Subcutaneous adipose tissue (tissue), 4 donors: ENCODE results near the gene DNAJC6. TPM values are rescaled to one million over a fixed set of nuclear protein-coding genes. Genes with fewer than 3 reads are reported as not detected.

Experiments used
- CTCF ChIP-seq: fragments of 450-650 bp; IDR thresholded peaks from one replicate; pipeline ENCODE4 v1.5.1; 2016; ENCODE audit warnings: low read depth, mild to moderate bottlenecking, control low read depth, antibody characterized with exemption, moderate library complexity
- small RNA-seq: library from RNA; depleted of rRNA; stranded (forward); fragments of <200 nt; gene quantifications from one replicate; pipeline ENCODE3, GENCODE V24; 2016
- total RNA-seq, 4 donors: library from RNA; depleted of rRNA; stranded (reverse); fragments of >200 nt; gene quantifications; one replicate each; pipeline ENCODE4 v1.1.0, GENCODE V29; 2016

The DNAJC6 gene
- total RNA-seq, 4 donors from 2014 or later = 0.88 to 3.6 (median 2.0) TPM

DNA sequence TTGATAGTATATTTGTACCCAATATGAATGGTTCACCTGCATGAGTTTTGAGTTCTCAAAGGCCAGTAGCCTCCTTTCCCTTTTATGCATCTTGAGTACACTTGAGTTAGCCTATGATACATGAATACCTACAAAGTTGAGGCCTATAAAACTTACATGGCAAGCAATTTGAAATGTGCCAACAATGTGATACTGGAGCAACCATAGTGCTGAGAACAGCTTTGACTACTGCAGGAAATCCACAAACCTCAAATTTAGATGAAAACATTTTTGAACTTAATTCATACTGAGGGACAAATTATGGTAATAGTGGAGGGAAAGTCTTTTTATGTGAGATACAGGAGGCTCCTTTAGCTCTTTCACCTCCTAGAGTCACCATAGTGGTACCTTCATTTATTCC, 148.5 kb downstream of the DNAJC6 start:
- TF ChIP-seq CTCF = no peak

- no peak for TF ChIP-seq CTCF
These were observed 149.5 kb downstream of the DNAJC6 start for GRCh38 chr1:65458730-65459396.

- no peak for TF ChIP-seq CTCF
These were observed 150.0 kb downstream of the DNAJC6 start for GRCh38 chr1:65459397-65459768.

Small RNA genes within 50 kb of the gene (small RNA-seq; reads per million reads assigned to genes)
- not detected for gene COX6CP13
- gene RNU2-15P = not detected

Other genes starting within 250 kb of the DNAJC6 start
- gene AK4, start 161.3 kb upstream of the DNAJC6 start, total RNA-seq = 10 to 100 TPM; 19.8 to 70.6 (median 51.1) TPM
- gene LEPR, start 111.1 kb downstream of the DNAJC6 start, total RNA-seq = 10 to 100 TPM; 10.5 to 36.5 (median 17.5) TPM
- 10 to 100 TPM; 74.0 to 96.8 (median 81.3) TPM for gene LEPROT, start 111.1 kb downstream of the DNAJC6 start, total RNA-seq